T-helper 2 cell treated with Interferon-gamma antibody and Interleukin-4, amounts not matched to agents 100 ng/mL and 5 ng/mL, for 36 hours (primary cell): ENCODE measurements around the gene ADAP2. TPM values are rescaled to one million over a fixed set of nuclear protein-coding genes. Genes with fewer than 3 reads are reported as not detected.
"Not testable (repeated sequence)": the region's sequence is repeated elsewhere in the genome, so short reads cannot be mapped to it uniquely, and the experiment has no call there.

Experiments
- intact Hi-C: fragments of 100-400 bp; cut with micrococcal nuclease; formaldehyde crosslinking; loops from one replicate; pipeline ENCODE4 v1.15.1; 2023
- total RNA-seq: library from RNA; stranded (reverse); gene quantifications from 2 replicates; pipeline ENCODE4 v1.2.3, GENCODE V29; 2022

The ADAP2 gene
- total RNA-seq, result 0.91 and 1.3 TPM in 2 replicates

- intact Hi-C loops, result no loop called here
Observed at GRCh38 chr17:30921544-30922196, at the start of gene ADAP2. TSS of gene ADAP2 (plus strand) at chr17:30921945. CDS start at chr17:30922015, 70 bp downstream.

- intact Hi-C loops, result no loop called here
Observed at GRCh38 chr17:30886187-30886586, 35.6 kb upstream of the ADAP2 start.

- intact Hi-C loops, result no loop called here
Observed at GRCh38 chr17:30894236-30894635, 27.5 kb upstream of the ADAP2 start.

GRCh38 chr17:30897311-30897710, 24.4 kb upstream of the ADAP2 start:
- intact Hi-C loops, result no loop called here

GRCh38 chr17:30905742-30906100, 16.0 kb upstream of the ADAP2 start:
- intact Hi-C loops, result loop anchor here (1.0 to 2.0 kb wide), 2 partner anchors 65 to 429 kb away; partner anchors contain the start of gene GOSR1

GRCh38 chr17:30906101-30906911, 15.4 kb upstream of the ADAP2 start, which contains the start of gene TEFM:
TSS of gene TEFM (minus strand) at chr17:30906238. CDS start at chr17:30906198, 40 bp downstream.
- intact Hi-C loops, result loop anchor here (1.0 to 2.0 kb wide), 2 partner anchors 64 to 430 kb away; partner anchors contain the start of gene GOSR1

GRCh38 chr17:30908717-30909420, 12.9 kb upstream of the ADAP2 start:
- intact Hi-C loops, result no loop called here

- intact Hi-C loops, result not testable (repeated sequence)
Observed at GRCh38 chr17:30910151-30910550, 11.6 kb upstream of the ADAP2 start.

- intact Hi-C loops, result no loop called here
Observed at GRCh38 chr17:30913955-30914354, 7.8 kb upstream of the ADAP2 start.

- intact Hi-C loops, result no loop called here
Observed at GRCh38 chr17:30915833-30916611, 5.7 kb upstream of the ADAP2 start.

- intact Hi-C loops, result no loop called here
Observed at GRCh38 chr17:30917050-30917449, 4.7 kb upstream of the ADAP2 start.

- intact Hi-C loops, result no loop called here
Observed at GRCh38 chr17:30920282-30920681, 1.5 kb upstream of the ADAP2 start.

- intact Hi-C loops, result no loop called here
Observed at GRCh38 chr17:30920683-30921543, 832 bp upstream of the ADAP2 start.

GRCh38 chr17:30922235-30923030, 688 bp downstream of the ADAP2 start:
- intact Hi-C loops, result no loop called here

- intact Hi-C loops, result no loop called here
Observed at GRCh38 chr17:30924341-30924740, 2.6 kb downstream of the ADAP2 start.

GRCh38 chr17:30926516-30926915, 4.8 kb downstream of the ADAP2 start:
- intact Hi-C loops, result no loop called here

- intact Hi-C loops, result no loop called here
Observed at GRCh38 chr17:30927756-30928155, 6.0 kb downstream of the ADAP2 start.

GRCh38 chr17:30928584-30928983, 6.8 kb downstream of the ADAP2 start:
- intact Hi-C loops, result no loop called here

- intact Hi-C loops, result no loop called here
Observed at GRCh38 chr17:30929081-30929633, 7.4 kb downstream of the ADAP2 start.
